IMR-90 (cell line): ENCODE results near the gene LRRC41. TPM values are rescaled to one million over a fixed set of nuclear protein-coding genes. Genes with fewer than 3 reads are reported as not detected.
"Not testable (repeated sequence)": the region's sequence is repeated elsewhere in the genome, so short reads cannot be mapped to it uniquely, and the experiment has no call there.

ENCODE experiments used
- ATAC-seq: fragments of 200-7000 bp; cut with Tn5 transposase; 2 replicates; pipeline ENCODE4 v1.9.1; 2020; ENCODE audit warnings: low read depth, mild to moderate bottlenecking, moderate library complexity
- BruUV-seq: library from RNA; stranded (reverse); fragments of 400-500 nt; replicated peaks from 2 replicates; lab custom pipeline; 2021; lab: Mats Ljungman, UMichigan
- CTCF ChIA-PET: fragments of 300-600 bp; formaldehyde crosslinking; extraction: SDS; loops from one replicate; lab custom pipeline; 2021; ENCODE audit warnings: antibody characterized with exemption; lab: Yijun Ruan, JAX
- POLR2A ChIA-PET: fragments of 300-600 bp; sonication (Branson Sonifier 250); formaldehyde crosslinking; loops from one replicate; lab custom pipeline; 2022; ENCODE audit warnings: antibody characterized with exemption; ENCODE audit not compliant: unreplicated experiment; lab: Charles Lee
- DNase-seq: peaks from one replicate; pipeline ENCODE4 v3.0.0; 2013
- H2AFZ ChIP-seq: replicated peaks from 2 replicates; pipeline ENCODE3; 2013; ENCODE audit warnings: low read length, mild to moderate bottlenecking; ENCODE audit not compliant: poor library complexity
- H2AK5ac ChIP-seq: 2 replicates; pipeline ENCODE4 v1.6.1; 2013; ENCODE audit warnings: low read depth, low read length, inconsistent platforms
- H2AK9ac ChIP-seq: replicated peaks from 2 replicates; pipeline ENCODE3; 2013; ENCODE audit warnings: mild to moderate bottlenecking, low read depth, low read length, moderate library complexity; ENCODE audit not compliant: poor library complexity
- H2BK120ac ChIP-seq: 2 replicates; pipeline ENCODE4 v1.6.1; 2013; ENCODE audit warnings: low read depth, low read length, inconsistent platforms
- H2BK15ac ChIP-seq: 3 replicates; pipeline ENCODE4 v1.6.1; 2013; ENCODE audit warnings: low read depth, low read length, inconsistent platforms
- H2BK20ac ChIP-seq: 2 replicates; pipeline ENCODE4 v1.6.1; 2013; ENCODE audit warnings: low read depth, mild to moderate bottlenecking, inconsistent platforms, low read length, moderate library complexity
- H2BK5ac ChIP-seq: 2 replicates; pipeline ENCODE4 v1.6.1; 2013; ENCODE audit warnings: mild to moderate bottlenecking, low read depth, low read length, inconsistent platforms; ENCODE audit not compliant: poor library complexity, severe bottlenecking
- H3K14ac ChIP-seq: replicated peaks from 2 replicates; pipeline ENCODE4 v1.6.1; 2013; ENCODE audit warnings: low read depth, low read length, inconsistent platforms
- H3K18ac ChIP-seq: 2 replicates; pipeline ENCODE4 v1.6.1; 2013; ENCODE audit warnings: low read depth, low read length, control low read depth
- H3K23ac ChIP-seq: 2 replicates; pipeline ENCODE4 v1.6.1; 2013; ENCODE audit warnings: low read depth, low read length, inconsistent platforms
- H3K27ac ChIP-seq: 2 replicates; pipeline ENCODE4 v1.5.1; 2013; ENCODE audit warnings: mild to moderate bottlenecking, control low read depth, low read length; ENCODE audit not compliant: insufficient read depth
- H3K27me3 ChIP-seq: 2 replicates; pipeline ENCODE4 v1.6.1; 2013; ENCODE audit warnings: low read length; ENCODE audit not compliant: control insufficient read depth, insufficient read depth
- H3K36me3 ChIP-seq: 2 replicates; pipeline ENCODE4 v1.6.1; 2013; ENCODE audit warnings: low read length, mixed read lengths; ENCODE audit not compliant: control insufficient read depth, insufficient read depth
- H3K4ac ChIP-seq: 2 replicates; pipeline ENCODE4 v1.6.1; 2013; ENCODE audit warnings: low read depth, low read length, inconsistent platforms
- H3K4me1 ChIP-seq: 2 replicates; pipeline ENCODE4 v1.6.1; 2013; ENCODE audit warnings: low read length, mixed read lengths; ENCODE audit not compliant: control insufficient read depth, insufficient read depth
- H3K4me2 ChIP-seq: 2 replicates; pipeline ENCODE4 v1.6.1; 2013; ENCODE audit warnings: low read depth, mild to moderate bottlenecking, control low read depth, low read length, moderate library complexity
- H3K4me3 ChIP-seq: 2 replicates; pipeline ENCODE4 v1.5.1; 2013; ENCODE audit warnings: low read depth, mild to moderate bottlenecking, control low read depth, low read length, moderate library complexity; ENCODE audit not compliant: insufficient read depth
- H3K56ac ChIP-seq: 2 replicates; pipeline ENCODE4 v1.6.1; 2013; ENCODE audit warnings: low read length, inconsistent platforms; ENCODE audit not compliant: insufficient read depth; ENCODE audit errors: extremely low read depth
- H3K79me1 ChIP-seq, 2 experiments: 2 replicates each; pipeline ENCODE4 v1.6.1; 2013; ENCODE audit warnings: low read length in 2 of 2, inconsistent platforms in 1 of 2, low read depth in 1 of 2
- H3K9ac ChIP-seq: 2 replicates; pipeline ENCODE4 v1.6.1; 2013; ENCODE audit warnings: low read depth, low read length, control low read depth
- H3K9me1 ChIP-seq: 2 replicates; pipeline ENCODE4 v1.6.1; 2013; ENCODE audit warnings: low read length, inconsistent platforms; ENCODE audit not compliant: insufficient read depth
- H3K9me3 ChIP-seq: 2 replicates; pipeline ENCODE4 v1.6.1; 2013; ENCODE audit warnings: low read length; ENCODE audit not compliant: control insufficient read depth, insufficient read depth
- H4K20me1 ChIP-seq: 2 replicates; pipeline ENCODE4 v1.6.1; 2013; ENCODE audit warnings: low read length, inconsistent platforms; ENCODE audit not compliant: insufficient read depth
- H4K5ac ChIP-seq: 2 replicates; pipeline ENCODE4 v1.6.1; 2013; ENCODE audit warnings: mild to moderate bottlenecking, low read depth, low read length, control low read depth
- H4K8ac ChIP-seq, 2 experiments: 2 replicates each; pipeline ENCODE4 v1.6.1; 2013; ENCODE audit warnings: low read depth in 2 of 2, low read length in 2 of 2, control low read depth in 1 of 2, inconsistent platforms in 1 of 2
- H4K91ac ChIP-seq: 2 replicates; pipeline ENCODE4 v1.6.1; 2013; ENCODE audit warnings: low read depth, low read length, inconsistent platforms; ENCODE audit not compliant: insufficient read depth
- WGBS, 2 experiments: methylation state at CpG; one replicate each; pipeline versions ENCODE4 v1.1.5 to v1.1.7; 2013; ENCODE audit warnings: missing lambda C conversion rate in 2 of 2; ENCODE audit not compliant: insufficient read length in 1 of 2; ENCODE audit errors: extremely low coverage in 2 of 2; 5-methylcytosine and 5-hydroxymethylcytosine counted together
- dilution Hi-C: fragments of 300-500 bp; cut with HindIII; formaldehyde crosslinking; loops from one replicate; pipeline ENCODE4 v1.14.3; 2018; ENCODE audit warnings: low sequenced_read_pairs; ENCODE audit not compliant: unreplicated experiment
- in situ Hi-C: fragments of 300-500 bp; cut with MboI; formaldehyde crosslinking; loops from 3 replicates; pipeline ENCODE4 v1.14.3; 2019; ENCODE audit warnings: low sequenced_read_pairs, inconsistent platforms, mixed read lengths
- intact Hi-C: fragments of 100-400 bp; cut with micrococcal nuclease; formaldehyde crosslinking; loops from 2 replicates; pipeline ENCODE4 v1.10.0; 2022
- polyA plus RNA-seq, 3 experiments: library from polyadenylated mRNA; depleted of rRNA; stranded (reverse); fragments of >200 nt; gene quantifications; 2 replicates each; pipeline ENCODE4 v1.2.3, GENCODE V29; 2012; ENCODE audit warnings: low replicate concordance in 1 of 3
- total RNA-seq: library from RNA; depleted of rRNA; stranded (reverse); fragments of >200 nt; gene quantifications from 2 replicates; pipeline ENCODE4 v1.2.3, GENCODE V29; 2012

LRRC41 gene
- total and polyA plus RNA-seq, 2 of the 4 experiments (the other 2 are of a cell fraction) = 67.6 to 83.2 TPM

DNA sequence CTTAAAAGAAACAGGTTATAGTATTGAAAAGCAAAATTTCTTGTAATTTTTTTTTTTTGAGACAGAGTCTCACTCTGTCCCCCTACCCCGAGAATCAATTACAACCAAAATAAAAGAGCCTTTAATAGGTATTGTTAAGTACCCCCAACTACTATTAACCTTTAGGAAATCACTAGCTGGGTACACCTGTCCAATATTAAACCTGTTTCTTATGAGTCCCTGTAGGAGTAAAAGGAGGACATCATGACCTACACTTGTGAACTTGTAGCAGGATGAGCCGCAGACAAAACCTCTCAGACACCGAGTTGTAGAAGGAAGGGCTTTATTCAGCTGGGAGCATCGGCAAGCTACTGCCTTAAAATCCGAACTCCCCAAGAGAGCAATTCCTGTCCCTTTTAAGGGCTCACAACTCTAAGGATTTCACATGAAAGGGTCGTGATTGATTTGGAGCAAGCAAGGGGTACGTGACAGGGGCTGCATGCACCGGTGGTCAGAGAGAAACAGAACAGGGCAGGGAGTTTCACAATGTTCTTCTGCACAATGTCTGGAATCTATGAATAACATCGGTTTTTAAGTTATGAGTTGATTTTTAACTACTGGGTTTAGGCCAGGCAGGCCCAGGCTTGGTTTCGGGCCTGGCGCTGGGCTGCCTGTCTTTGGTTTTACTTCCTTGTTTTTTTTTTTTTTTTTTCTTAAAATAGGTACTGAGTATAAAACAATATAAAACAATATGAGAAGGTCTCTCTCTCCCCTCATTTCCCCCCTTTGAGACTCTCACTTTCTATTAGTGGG, 22.1 kb upstream of the LRRC41 start:
- H4K8ac ChIP-seq, H2BK15ac ChIP-seq, intact Hi-C loops, H3K4ac ChIP-seq, H3K9me3 ChIP-seq, H3K14ac ChIP-seq, H2AFZ ChIP-seq, H2AK9ac ChIP-seq, H4K20me1 ChIP-seq, H2BK5ac ChIP-seq, ATAC-seq, DNase-seq, H3K4me2 ChIP-seq, H3K4me1 ChIP-seq, H2AK5ac ChIP-seq, in situ Hi-C loops, H3K9me1 ChIP-seq, H2BK20ac ChIP-seq, H3K79me1 ChIP-seq, BruUV-seq, POLR2A ChIA-PET, H3K36me3 ChIP-seq, dilution Hi-C loops, H4K91ac ChIP-seq, H3K4me3 ChIP-seq, H4K5ac ChIP-seq, H3K27ac ChIP-seq, CTCF ChIA-PET, H3K18ac ChIP-seq, H3K27me3 ChIP-seq, H2BK120ac ChIP-seq, H3K9ac ChIP-seq, H3K56ac ChIP-seq, H3K23ac ChIP-seq: not testable (repeated sequence)
- no CpG with 5 or more reads among the region's 11 CpGs for WGBS, 2 experiments

DNA sequence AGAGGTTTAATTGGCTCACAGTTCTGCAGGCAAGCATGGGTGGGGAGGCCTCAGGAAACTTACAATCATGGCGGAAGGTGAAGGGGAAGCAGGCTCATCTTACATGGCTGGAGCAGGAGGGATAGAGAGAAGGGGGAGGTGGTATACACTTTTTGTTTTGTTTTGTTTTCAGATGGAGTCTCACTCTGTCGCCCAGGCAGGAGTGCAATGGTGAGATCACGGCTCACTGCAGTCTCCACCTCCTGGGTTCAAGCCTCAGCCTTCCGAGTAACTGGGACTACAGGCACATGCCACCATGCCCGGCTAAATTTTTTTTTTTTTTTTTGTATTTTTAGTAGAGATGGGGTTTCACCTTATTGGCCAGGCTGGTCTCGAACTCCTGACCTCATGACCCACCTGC, 18.8 kb upstream of the LRRC41 start:
- H3K9me1 ChIP-seq, H3K18ac ChIP-seq, DNase-seq, H3K9me3 ChIP-seq, H2AFZ ChIP-seq, H3K27ac ChIP-seq, CTCF ChIA-PET, ATAC-seq, intact Hi-C loops, H2AK5ac ChIP-seq, H4K8ac ChIP-seq, POLR2A ChIA-PET, H3K4ac ChIP-seq, H3K14ac ChIP-seq, H3K4me3 ChIP-seq, H3K36me3 ChIP-seq, H3K4me1 ChIP-seq, H4K20me1 ChIP-seq, H3K27me3 ChIP-seq, H2BK120ac ChIP-seq, H2BK20ac ChIP-seq, in situ Hi-C loops, H4K5ac ChIP-seq, H4K91ac ChIP-seq, H3K9ac ChIP-seq, H2BK15ac ChIP-seq, H3K79me1 ChIP-seq, H2AK9ac ChIP-seq, H3K4me2 ChIP-seq, H3K23ac ChIP-seq, H3K56ac ChIP-seq, H2BK5ac ChIP-seq, BruUV-seq, dilution Hi-C loops: not testable (repeated sequence)
- 100% methylated on average over 1 of the region's 6 CpGs; no CpG with 5 or more reads in 1 of the 2 experiments for WGBS, 2 experiments
